ENCODE results near the gene PIP4K2C.

Gene PIP4K2C

DNA sequence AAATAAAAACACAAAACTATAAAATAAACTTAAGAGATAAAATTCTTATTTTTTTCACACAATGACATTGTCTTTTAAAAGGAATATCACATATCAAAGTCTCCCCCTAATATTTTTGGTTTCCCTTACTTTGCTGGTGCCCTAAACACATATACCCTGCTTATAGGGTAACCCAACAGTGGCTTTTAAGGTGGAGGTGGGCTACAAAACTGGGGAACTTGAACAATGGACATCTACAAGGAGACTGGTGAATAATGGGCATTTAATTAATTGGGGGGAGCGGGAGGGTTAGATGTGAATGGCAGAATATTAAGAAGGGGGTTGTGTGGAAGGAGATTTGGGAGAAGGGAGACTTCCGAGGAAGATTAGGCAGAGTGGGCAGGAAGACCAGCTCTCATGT, 32.4 kb downstream of the PIP4K2C start:
- H3K27me3 ChIP-seq (ENCODE audit: insufficient read depth, poor library complexity, severe bottlenecking) = peaks cover 44% of the 10 kb centered on the region
- ATAC-seq (ENCODE audit: low read depth) (no peak), DNase-seq (ENCODE audit: low spot score) (no peak)

DNA sequence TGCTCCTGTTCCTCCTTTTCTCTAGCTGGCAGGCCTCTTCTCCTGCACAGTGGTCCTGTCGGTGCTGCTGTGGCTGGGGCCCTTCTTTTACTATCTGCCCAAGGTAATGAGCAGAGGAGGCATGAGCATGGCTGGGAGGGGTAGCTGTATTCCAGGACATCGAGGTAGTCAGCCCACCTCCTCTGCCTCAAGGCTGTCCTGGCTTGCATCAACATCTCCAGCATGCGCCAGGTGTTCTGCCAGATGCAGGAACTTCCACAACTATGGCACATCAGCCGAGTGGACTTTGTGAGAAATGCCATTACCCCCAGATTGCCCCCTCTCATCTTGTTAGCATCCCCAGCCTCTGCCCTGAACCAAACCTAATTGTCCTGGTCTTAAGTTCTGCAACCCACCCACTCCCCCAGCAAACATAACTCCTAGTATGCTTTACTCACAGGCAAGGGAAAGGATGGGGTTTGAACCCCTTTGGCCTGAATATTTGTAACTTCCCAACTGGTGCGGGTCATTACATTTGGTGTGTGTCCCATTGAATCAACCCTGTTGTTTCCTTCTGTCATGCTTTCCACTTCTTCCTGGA, 32.9 kb downstream of the PIP4K2C start:
- Histone ChIP-seq H3K4me3 (ENCODE audit: severe bottlenecking) (no peak overlapping the region), H3K36me3 (ENCODE audit: low read depth) (no peaks in the 10 kb centered on the region), H3K9me3 (ENCODE audit: severe bottlenecking) (no peaks in the 10 kb centered on the region), H3K27ac (ENCODE audit: poor library complexity, severe bottlenecking) (no peak overlapping the region), H3K4me1 (ENCODE audit: insufficient read depth, poor library complexity, severe bottlenecking) (no peaks in the 10 kb centered on the region), H3K27me3 (ENCODE audit: insufficient read depth, poor library complexity, severe bottlenecking) (peaks cover 43% of the 10 kb centered on the region)
- ATAC-seq (ENCODE audit: low read depth) = no peak
- TF ChIP-seq, protein P1, sequence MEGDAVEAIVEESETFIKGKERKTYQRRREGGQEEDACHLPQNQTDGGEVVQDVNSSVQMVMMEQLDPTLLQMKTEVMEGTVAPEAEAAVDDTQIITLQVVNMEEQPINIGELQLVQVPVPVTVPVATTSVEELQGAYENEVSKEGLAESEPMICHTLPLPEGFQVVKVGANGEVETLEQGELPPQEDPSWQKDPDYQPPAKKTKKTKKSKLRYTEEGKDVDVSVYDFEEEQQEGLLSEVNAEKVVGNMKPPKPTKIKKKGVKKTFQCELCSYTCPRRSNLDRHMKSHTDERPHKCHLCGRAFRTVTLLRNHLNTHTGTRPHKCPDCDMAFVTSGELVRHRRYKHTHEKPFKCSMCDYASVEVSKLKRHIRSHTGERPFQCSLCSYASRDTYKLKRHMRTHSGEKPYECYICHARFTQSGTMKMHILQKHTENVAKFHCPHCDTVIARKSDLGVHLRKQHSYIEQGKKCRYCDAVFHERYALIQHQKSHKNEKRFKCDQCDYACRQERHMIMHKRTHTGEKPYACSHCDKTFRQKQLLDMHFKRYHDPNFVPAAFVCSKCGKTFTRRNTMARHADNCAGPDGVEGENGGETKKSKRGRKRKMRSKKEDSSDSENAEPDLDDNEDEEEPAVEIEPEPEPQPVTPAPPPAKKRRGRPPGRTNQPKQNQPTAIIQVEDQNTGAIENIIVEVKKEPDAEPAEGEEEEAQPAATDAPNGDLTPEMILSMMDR (IDR thresholded peaks at IDR 0.05; ENCODE audit: poor library complexity, severe bottlenecking) = no peak
- no peak for DNase-seq (ENCODE audit: low spot score)

More for the DNA sequence above, 32.4 kb downstream of the PIP4K2C start:
- H3K9me3 ChIP-seq (ENCODE audit: severe bottlenecking) = no peaks in the 10 kb centered on the region
- no peaks in the 10 kb centered on the region for H3K36me3 ChIP-seq (ENCODE audit: low read depth)
- no peak overlapping the region for H3K4me3 ChIP-seq (ENCODE audit: severe bottlenecking)
- H3K27ac ChIP-seq (ENCODE audit: poor library complexity, severe bottlenecking) = no peak overlapping the region
- TF ChIP-seq, protein P1 (IDR thresholded peaks at IDR 0.05; ENCODE audit: poor library complexity, severe bottlenecking) = no peak
- H3K4me1 ChIP-seq (ENCODE audit: insufficient read depth, poor library complexity, severe bottlenecking) = no peaks in the 10 kb centered on the region

DNA sequence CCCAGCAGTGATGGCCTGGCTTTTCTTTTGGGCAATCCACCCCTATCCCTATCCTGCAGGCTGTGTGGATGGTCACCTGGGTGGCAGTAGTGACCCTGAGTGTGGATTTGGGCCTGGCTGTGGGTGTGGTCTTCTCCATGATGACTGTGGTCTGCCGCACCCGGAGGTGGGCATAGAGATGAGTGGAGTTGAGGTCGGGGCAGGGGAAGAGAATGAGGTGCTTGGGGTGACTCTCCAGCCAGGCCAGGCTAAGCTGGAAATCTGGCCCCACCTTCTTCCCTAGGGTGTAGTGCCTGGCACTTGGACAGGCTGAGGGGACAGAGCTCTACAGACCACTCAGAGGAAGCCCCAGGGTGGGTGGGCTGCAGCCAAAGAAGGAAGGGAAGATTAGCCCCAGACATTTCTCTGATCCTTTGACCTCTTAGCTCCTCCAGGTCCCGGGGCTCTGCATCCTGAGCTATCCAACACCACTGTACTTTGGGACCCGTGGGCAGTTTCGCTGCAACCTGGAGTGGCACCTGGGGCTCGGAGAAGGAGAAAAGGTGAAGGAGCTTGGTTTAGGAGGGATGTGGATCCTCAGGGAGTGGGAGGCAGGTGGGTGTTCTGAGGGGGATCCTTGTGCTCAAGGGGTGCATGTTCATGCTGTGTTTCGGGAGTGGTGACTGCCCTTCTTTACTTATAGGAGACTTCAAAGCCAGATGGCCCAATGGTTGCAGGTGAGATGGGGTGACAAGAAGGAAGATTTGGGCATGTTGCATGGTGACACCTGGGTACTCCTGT, 33.6 kb downstream of the PIP4K2C start:
- TF ChIP-seq, protein P1 (IDR thresholded peaks at IDR 0.05; ENCODE audit: poor library complexity, severe bottlenecking) = no peak
- Histone ChIP-seq H3K4me3 (ENCODE audit: severe bottlenecking) (no peak overlapping the region), H3K27me3 (ENCODE audit: insufficient read depth, poor library complexity, severe bottlenecking) (peaks cover 35% of the 10 kb centered on the region), H3K36me3 (ENCODE audit: low read depth) (no peaks in the 10 kb centered on the region), H3K4me1 (ENCODE audit: insufficient read depth, poor library complexity, severe bottlenecking) (no peaks in the 10 kb centered on the region), H3K27ac (ENCODE audit: poor library complexity, severe bottlenecking) (no peak overlapping the region), H3K9me3 (ENCODE audit: severe bottlenecking) (no peaks in the 10 kb centered on the region)
- DNase-seq (ENCODE audit: low spot score) = peak; percentile 40
- ATAC-seq (ENCODE audit: low read depth) = no peak

DNA sequence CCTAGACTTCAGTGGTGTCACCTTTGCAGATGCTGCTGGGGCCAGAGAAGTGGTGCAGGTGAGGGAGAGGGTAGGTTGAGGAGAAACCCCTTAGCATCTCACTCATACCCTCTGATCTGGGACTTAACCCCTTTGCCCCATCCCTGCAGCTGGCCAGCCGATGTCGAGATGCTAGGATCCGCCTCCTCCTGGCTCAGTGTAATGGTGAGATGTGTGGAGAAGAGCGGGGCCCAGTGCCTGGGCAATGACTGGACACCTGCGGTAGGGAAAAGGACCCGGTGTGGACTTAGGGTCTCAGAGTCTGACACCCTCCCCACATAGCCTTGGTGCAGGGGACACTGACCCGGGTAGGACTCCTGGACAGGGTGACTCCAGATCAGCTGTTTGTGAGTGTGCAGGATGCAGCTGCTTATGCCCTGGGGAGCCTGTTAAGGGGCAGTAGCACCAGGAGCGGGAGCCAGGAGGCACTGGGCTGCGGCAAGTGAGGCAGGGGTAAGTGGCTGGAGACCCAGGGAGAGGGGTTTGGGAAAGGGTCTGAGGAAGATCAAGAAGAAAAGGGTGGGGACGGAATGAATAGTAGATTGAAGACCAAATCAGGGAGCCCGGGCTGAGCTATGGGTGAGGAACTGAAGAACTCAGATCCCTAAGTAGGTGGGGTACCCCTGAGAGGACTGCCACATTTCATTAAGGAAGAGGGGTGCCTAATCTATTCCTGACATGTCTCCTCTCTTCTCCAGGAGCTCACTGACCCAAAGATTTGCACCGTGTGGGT, 34.5 kb downstream of the PIP4K2C start:
- DNase-seq (ENCODE audit: low spot score) (peak; percentile 33), ATAC-seq (ENCODE audit: low read depth) (no peak)
- H3K9me3 ChIP-seq (ENCODE audit: severe bottlenecking) = no peaks in the 10 kb centered on the region
- TF ChIP-seq, protein P1 (IDR thresholded peaks at IDR 0.05; ENCODE audit: poor library complexity, severe bottlenecking) = no peak
- H3K27ac ChIP-seq (ENCODE audit: poor library complexity, severe bottlenecking) = no peak overlapping the region
- H3K27me3 ChIP-seq (ENCODE audit: insufficient read depth, poor library complexity, severe bottlenecking) = peaks cover 27% of the 10 kb centered on the region
- H3K4me3 ChIP-seq (ENCODE audit: severe bottlenecking) = no peak overlapping the region
- H3K36me3 ChIP-seq (ENCODE audit: low read depth) = no peaks in the 10 kb centered on the region
- no peaks in the 10 kb centered on the region for H3K4me1 ChIP-seq (ENCODE audit: insufficient read depth, poor library complexity, severe bottlenecking)
